Neural crest cell (in vitro differentiated cells): Measurements from ENCODE around the gene HECW1. TPM values are rescaled to one million over a fixed set of nuclear protein-coding genes. Genes with fewer than 3 reads are reported as not detected.

Experiments used
- DNase-seq: peaks from one replicate; pipeline ENCODE4 v3.0.0; 2021; ENCODE audit warnings: low read depth, mixed read lengths, low spot score
- H3K27ac Mint-ChIP-seq: one replicate; pipeline ENCODE4 v1.8.0; 2021; ENCODE audit warnings: mild to moderate bottlenecking, mixed read lengths; ENCODE audit not compliant: unreplicated experiment
- H3K27me3 Mint-ChIP-seq: 2 replicates; pipeline ENCODE4 v1.8.0; 2021; ENCODE audit warnings: low read depth, mild to moderate bottlenecking, mixed read lengths
- H3K36me3 Mint-ChIP-seq: 2 replicates; pipeline ENCODE4 v1.8.0; 2021; ENCODE audit warnings: low read depth, mild to moderate bottlenecking, mixed read lengths
- H3K4me1 Mint-ChIP-seq: 2 replicates; pipeline ENCODE4 v1.8.0; 2021; ENCODE audit warnings: mixed read lengths
- H3K4me3 Mint-ChIP-seq: one replicate; pipeline ENCODE4 v1.8.0; 2021; ENCODE audit warnings: mild to moderate bottlenecking, mixed read lengths
- H3K9me3 Mint-ChIP-seq: 2 replicates; pipeline ENCODE4 v1.8.0; 2021; ENCODE audit warnings: mixed read lengths
- total RNA-seq: library from RNA; stranded (reverse); gene quantifications from 2 replicates; pipeline ENCODE4 v1.2.1, GENCODE V29; 2021
- TF ChIP-seq, protein P1 (sequence below): fragments of 200-600 bp; sonication (generic); conservative IDR thresholded peaks from 2 replicates; pipeline ENCODE4 v1.5.0; 2021; ENCODE audit warnings: antibody characterized with exemption, mild to moderate bottlenecking

HECW1 gene
- total RNA-seq, 1 donor from 2014 or later, result 3.6 TPM

DNA sequence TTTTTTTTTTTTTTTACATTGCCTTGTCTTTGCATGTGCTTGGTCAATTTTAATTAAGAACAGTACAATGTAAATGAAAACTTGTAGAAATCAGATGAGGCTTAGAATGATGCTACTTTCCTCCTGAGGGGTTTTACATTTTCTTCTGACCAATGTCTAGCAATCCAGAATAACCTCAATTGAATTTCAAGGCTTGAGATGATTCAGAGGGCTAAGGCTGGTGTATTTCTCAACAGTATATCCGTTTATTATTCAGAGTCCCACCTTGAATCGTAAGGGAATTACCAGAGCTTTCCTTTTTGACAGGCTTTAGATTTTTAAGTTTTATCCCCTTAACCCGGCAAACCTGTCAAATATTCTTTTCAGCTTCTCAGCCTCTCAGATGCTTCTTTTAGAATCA, 239.2 kb downstream of the HECW1 start:
- Mint-ChIP-seq H3K27ac (no peak overlapping the region), H3K9me3 (peaks cover 23% of the 10 kb centered on the region), H3K36me3 (peaks cover 3% of the 10 kb centered on the region), H3K4me3 (no peak overlapping the region), H3K27me3 (no peaks in the 10 kb centered on the region), H3K4me1 (no peaks in the 10 kb centered on the region)
- TF ChIP-seq, protein P1, sequence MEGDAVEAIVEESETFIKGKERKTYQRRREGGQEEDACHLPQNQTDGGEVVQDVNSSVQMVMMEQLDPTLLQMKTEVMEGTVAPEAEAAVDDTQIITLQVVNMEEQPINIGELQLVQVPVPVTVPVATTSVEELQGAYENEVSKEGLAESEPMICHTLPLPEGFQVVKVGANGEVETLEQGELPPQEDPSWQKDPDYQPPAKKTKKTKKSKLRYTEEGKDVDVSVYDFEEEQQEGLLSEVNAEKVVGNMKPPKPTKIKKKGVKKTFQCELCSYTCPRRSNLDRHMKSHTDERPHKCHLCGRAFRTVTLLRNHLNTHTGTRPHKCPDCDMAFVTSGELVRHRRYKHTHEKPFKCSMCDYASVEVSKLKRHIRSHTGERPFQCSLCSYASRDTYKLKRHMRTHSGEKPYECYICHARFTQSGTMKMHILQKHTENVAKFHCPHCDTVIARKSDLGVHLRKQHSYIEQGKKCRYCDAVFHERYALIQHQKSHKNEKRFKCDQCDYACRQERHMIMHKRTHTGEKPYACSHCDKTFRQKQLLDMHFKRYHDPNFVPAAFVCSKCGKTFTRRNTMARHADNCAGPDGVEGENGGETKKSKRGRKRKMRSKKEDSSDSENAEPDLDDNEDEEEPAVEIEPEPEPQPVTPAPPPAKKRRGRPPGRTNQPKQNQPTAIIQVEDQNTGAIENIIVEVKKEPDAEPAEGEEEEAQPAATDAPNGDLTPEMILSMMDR, result no peak
- DNase-seq, result no peak

DNA sequence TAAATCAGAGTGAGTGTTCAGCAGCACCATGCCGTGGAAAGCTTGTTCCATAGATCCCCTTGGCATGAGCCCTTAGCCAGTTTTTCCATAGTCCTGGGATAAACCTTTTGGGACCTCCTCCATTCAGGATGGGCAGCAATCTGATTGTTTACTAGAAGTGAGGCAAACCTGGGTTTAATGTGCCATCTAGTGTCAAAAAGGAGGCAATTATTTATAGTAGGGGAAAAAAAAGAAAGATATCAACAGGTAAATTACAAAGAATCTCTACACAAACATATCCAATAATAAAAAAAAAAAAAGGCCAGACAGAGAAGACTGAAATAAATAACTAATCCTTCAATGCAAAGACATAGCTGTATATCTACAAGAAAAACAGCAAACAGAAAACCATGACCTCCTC, 241.5 kb downstream of the HECW1 start:
- DNase-seq, result no peak
- TF ChIP-seq, protein P1, result peak; percentile 22
- Mint-ChIP-seq H3K4me1 (no peaks in the 10 kb centered on the region), H3K4me3 (no peak overlapping the region), H3K36me3 (peaks cover 3% of the 10 kb centered on the region), H3K27me3 (no peaks in the 10 kb centered on the region), H3K27ac (no peak overlapping the region), H3K9me3 (peaks cover 25% of the 10 kb centered on the region)

DNA sequence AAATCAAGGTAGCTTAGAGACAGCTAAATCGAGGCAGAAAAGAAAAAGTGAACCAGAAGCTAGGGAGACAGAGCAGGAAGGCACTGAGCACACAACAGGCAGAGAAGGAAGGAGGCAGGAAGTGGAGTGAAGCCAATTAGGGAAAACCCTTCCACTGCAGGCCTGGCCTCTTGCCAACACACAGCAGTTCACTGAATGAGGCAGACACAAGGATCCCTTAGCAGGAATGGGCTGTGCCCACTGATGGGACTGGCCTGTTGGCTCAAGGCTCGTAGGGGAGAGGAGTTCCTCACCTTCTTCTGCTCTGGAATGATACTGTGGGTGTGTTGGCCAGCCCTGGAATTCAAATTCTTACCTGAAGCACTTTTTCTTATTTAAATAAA, 250.2 kb downstream of the HECW1 start:
- no peaks in the 10 kb centered on the region for H3K36me3 Mint-ChIP-seq
- no peak for DNase-seq
- H3K27me3 Mint-ChIP-seq, result no peaks in the 10 kb centered on the region
- no peak overlapping the region for H3K27ac Mint-ChIP-seq
- no peak overlapping the region for H3K4me3 Mint-ChIP-seq
- TF ChIP-seq, protein P1, result no peak
- peaks cover 7% of the 10 kb centered on the region for H3K4me1 Mint-ChIP-seq
- H3K9me3 Mint-ChIP-seq, result no peaks in the 10 kb centered on the region

DNA sequence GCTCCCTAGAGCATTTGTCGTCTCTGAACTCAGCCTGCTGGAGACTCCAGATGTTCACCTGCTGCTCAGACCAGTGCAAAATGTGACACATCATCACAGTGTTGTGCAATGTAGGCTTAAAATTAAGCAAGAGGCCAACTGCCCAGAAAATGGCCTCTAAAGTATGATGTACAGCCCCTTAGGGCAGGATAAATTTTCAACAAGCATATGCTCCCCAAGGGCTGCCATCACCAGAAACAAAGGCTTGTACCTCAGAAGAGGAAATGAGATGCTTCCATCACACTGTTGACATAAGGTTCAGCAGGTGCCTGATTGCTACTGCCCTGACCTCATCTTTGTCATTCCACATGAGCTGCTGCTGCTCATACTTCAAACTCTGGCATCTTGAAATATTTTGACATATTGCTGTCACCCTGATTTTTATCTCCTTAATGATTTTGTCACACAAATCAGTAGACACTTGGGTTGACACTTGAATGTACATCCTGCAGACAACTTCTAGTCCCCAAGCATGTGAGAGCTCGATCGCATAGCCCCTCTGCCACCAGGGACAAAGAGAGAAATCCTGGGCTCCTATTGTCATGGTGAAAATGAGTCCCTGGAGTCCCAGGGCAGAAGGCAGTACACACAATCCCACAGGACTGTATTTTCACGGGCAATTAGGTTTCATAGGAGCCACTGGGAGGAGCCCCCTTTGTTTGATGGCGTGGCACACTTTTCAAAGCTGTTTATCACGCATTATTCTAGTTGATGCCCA, 250.8 kb downstream of the HECW1 start:
- DNase-seq, result no peak
- H3K27me3 Mint-ChIP-seq, result no peaks in the 10 kb centered on the region
- H3K4me3 Mint-ChIP-seq, result no peak overlapping the region
- no peaks in the 10 kb centered on the region for H3K9me3 Mint-ChIP-seq
- H3K4me1 Mint-ChIP-seq, result peaks cover 7% of the 10 kb centered on the region
- peak overlapping the region; percentile 90 for H3K27ac Mint-ChIP-seq
- H3K36me3 Mint-ChIP-seq, result no peaks in the 10 kb centered on the region
- TF ChIP-seq, protein P1, result no peak

DNA sequence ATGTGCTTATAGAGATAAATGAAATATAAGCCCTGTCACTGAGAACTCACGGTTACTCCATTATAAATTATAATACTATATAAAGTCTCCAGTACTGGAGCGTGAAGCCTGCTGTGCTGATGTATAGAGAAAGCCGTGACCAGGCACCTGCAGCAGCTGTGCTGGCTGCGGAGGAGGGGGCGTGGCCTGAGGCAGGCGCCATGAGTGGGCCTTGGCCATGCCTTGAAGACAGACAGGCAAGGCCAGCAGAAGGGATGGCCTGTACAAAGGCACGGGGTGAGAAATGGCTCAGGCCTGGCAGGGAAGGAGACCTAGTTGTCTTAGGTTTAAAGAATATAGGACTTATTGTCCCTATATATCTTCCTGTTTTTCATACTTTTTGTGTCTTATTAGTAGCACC, 251.9 kb downstream of the HECW1 start:
- Mint-ChIP-seq H3K4me3 (no peak overlapping the region), H3K27me3 (no peaks in the 10 kb centered on the region), H3K36me3 (no peaks in the 10 kb centered on the region), H3K27ac (no peak overlapping the region), H3K4me1 (peaks cover 7% of the 10 kb centered on the region), H3K9me3 (no peaks in the 10 kb centered on the region)
- no peak for DNase-seq
- TF ChIP-seq, protein P1, result no peak
